ENCODE results near the gene TERF2IP. TPM values are rescaled to one million over a fixed set of nuclear protein-coding genes. Genes with fewer than 3 reads are reported as not detected.

Gene TERF2IP
- total RNA-seq, 4 donors from 2014 or later: 42.2 to 67.1 (median 55.8) TPM

- peaks cover 54% of the 10 kb centered on the region for H3K36me3 ChIP-seq
- H3K27me3 ChIP-seq: no peaks in the 10 kb centered on the region
- H3K27ac ChIP-seq: no peak overlapping the region
- no peak overlapping the region for H3K4me3 ChIP-seq
- WGBS: 88% methylated on average over 2 of the region's 2 CpGs
- DNase-seq (ENCODE audit: low spot score in 2 of 2): no peak
- H3K9me3 ChIP-seq: no peaks in the 10 kb centered on the region
- TF ChIP-seq POLR2A (IDR thresholded peaks at IDR 0.05) (no peak), EP300 (IDR thresholded peaks at IDR 0.05) (no peak), POLR2AphosphoS5 (IDR thresholded peaks at IDR 0.05) (no peak), CTCF (IDR thresholded peaks at IDR 0.05) (no peak)
- peaks cover 22% of the 10 kb centered on the region for H3K4me1 ChIP-seq
Measured at GRCh38 chr16:75618780-75619179, 28.8 kb upstream of the TERF2IP start.

GRCh38 chr16:75620326-75621169 lies 27.0 kb upstream of the TERF2IP start:
- Histone ChIP-seq H3K4me1 (peaks cover 23% of the 10 kb centered on the region), H3K27me3 (no peaks in the 10 kb centered on the region), H3K27ac (no peak overlapping the region), H3K4me3 (no peak overlapping the region), H3K36me3 (peaks cover 42% of the 10 kb centered on the region), H3K9me3 (no peaks in the 10 kb centered on the region)
- no peak for DNase-seq (ENCODE audit: low spot score in 2 of 2)
- WGBS: 89% methylated on average over 18 of the region's 20 CpGs
- no peak for TF ChIP-seq POLR2A (IDR thresholded peaks at IDR 0.05)
- TF ChIP-seq EP300 (IDR thresholded peaks at IDR 0.05): no peak
- no peak for TF ChIP-seq POLR2AphosphoS5 (IDR thresholded peaks at IDR 0.05)
- no peak for TF ChIP-seq CTCF (IDR thresholded peaks at IDR 0.05)

- WGBS: 8% methylated on average over 2 of the region's 2 CpGs
- Histone ChIP-seq H3K4me3 (no peak overlapping the region), H3K4me1 (peaks cover 23% of the 10 kb centered on the region), H3K27ac (no peak overlapping the region), H3K36me3 (peaks cover 41% of the 10 kb centered on the region), H3K27me3 (no peaks in the 10 kb centered on the region), H3K9me3 (no peaks in the 10 kb centered on the region)
- no peak for TF ChIP-seq POLR2A (IDR thresholded peaks at IDR 0.05)
- TF ChIP-seq CTCF (IDR thresholded peaks at IDR 0.05): peak in 1 of 2 donors; percentile 16
- TF ChIP-seq POLR2AphosphoS5 (IDR thresholded peaks at IDR 0.05): no peak
- no peak for TF ChIP-seq EP300 (IDR thresholded peaks at IDR 0.05)
- DNase-seq (ENCODE audit: low spot score in 2 of 2): no peak
Measured at GRCh38 chr16:75621170-75621477, 26.4 kb upstream of the TERF2IP start.

GRCh38 chr16:75622761-75623605 lies 24.6 kb upstream of the TERF2IP start, which contains the start of gene ADAT1:
Gene ADAT1 (minus strand): TSS chr16:75623281. CDS start chr16:75620799, 2,482 bp downstream.
- no peak for TF ChIP-seq EP300 (IDR thresholded peaks at IDR 0.05)
- peak; percentile 46 to 84 (median 54) for TF ChIP-seq POLR2AphosphoS5 (IDR thresholded peaks at IDR 0.05)
- TF ChIP-seq POLR2A (IDR thresholded peaks at IDR 0.05): peak in 1 of 2 donors; percentile 75
- no peak for TF ChIP-seq CTCF (IDR thresholded peaks at IDR 0.05)
- DNase-seq (ENCODE audit: low spot score in 2 of 2): peak; percentile 99
- peak within 1 kb of the TSS; percentile 78 for H3K4me3 ChIP-seq
- H3K27me3 ChIP-seq: no peaks in the 10 kb centered on the region
- no peaks in the 10 kb centered on the region for H3K9me3 ChIP-seq
- WGBS: under 1% methylated on average over 43 of the region's 62 CpGs
- peak within 1 kb of the TSS; percentile 94 for H3K27ac ChIP-seq
- peaks cover 23% of the 10 kb centered on the region for H3K4me1 ChIP-seq
- H3K36me3 ChIP-seq: peaks cover 43% of the 10 kb centered on the region

- WGBS: 79% methylated on average over 4 of the region's 4 CpGs
- no peak overlapping the region for H3K27ac ChIP-seq
- DNase-seq (ENCODE audit: low spot score in 2 of 2): no peak
- TF ChIP-seq POLR2A (IDR thresholded peaks at IDR 0.05) (no peak), CTCF (IDR thresholded peaks at IDR 0.05) (no peak), POLR2AphosphoS5 (IDR thresholded peaks at IDR 0.05) (no peak), EP300 (IDR thresholded peaks at IDR 0.05) (no peak)
- H3K9me3 ChIP-seq: no peaks in the 10 kb centered on the region
- peaks cover 43% of the 10 kb centered on the region for H3K36me3 ChIP-seq
- H3K27me3 ChIP-seq: no peaks in the 10 kb centered on the region
- H3K4me1 ChIP-seq: peaks cover 23% of the 10 kb centered on the region
- no peak overlapping the region for H3K4me3 ChIP-seq
Measured at GRCh38 chr16:75624921-75625334, 22.6 kb upstream of the TERF2IP start.

Measured in suprapubic skin (tissue), 4 donors.